Thyroid gland (tissue), 4 donors: ENCODE measurements around the gene ATXN7L1. TPM values are rescaled to one million over a fixed set of nuclear protein-coding genes. Genes with fewer than 3 reads are reported as not detected.

ENCODE experiments used
- DNase-seq, 2 donors: peaks; one replicate each; pipeline ENCODE4 v3.0.0-alpha.2; 2019
- H3K27ac ChIP-seq, 3 donors: fragments of 200-600 bp; sonication (generic); 1 replicate in 2 of 3; 2 replicates in 1 of 3; pipeline ENCODE4 v1.5.1; 2016 to 2019; ENCODE audit warnings: mild to moderate bottlenecking in 1 of 3, moderate library complexity in 1 of 3
- H3K27me3 ChIP-seq: fragments of 200-600 bp; sonication (generic); one replicate; pipeline ENCODE4 v1.5.1; 2019
- H3K36me3 ChIP-seq, 2 donors: fragments of 200-600 bp; sonication (generic); one replicate each; pipeline ENCODE4 v1.5.1; 2016 to 2019
- H3K4me1 ChIP-seq, 2 donors: fragments of 200-600 bp; sonication (generic); one replicate each; pipeline ENCODE4 v1.5.1; 2017 to 2019
- H3K4me3 ChIP-seq, 3 donors: fragments of 200-600 bp; sonication (generic); replicated peaks in 1 of 3; 1 replicate in 2 of 3; 2 replicates in 1 of 3; pipeline ENCODE4 v1.5.1; 2016; ENCODE audit warnings: mild to moderate bottlenecking in 1 of 3
- H3K9me3 ChIP-seq: fragments of 200-600 bp; sonication (generic); one replicate; pipeline ENCODE4 v1.5.1; 2017
- POLR2A ChIP-seq, 2 donors: fragments of 450-650 bp; IDR thresholded peaks; one replicate each; pipeline ENCODE4 v1.6.1; 2017; ENCODE audit warnings: antibody characterized with exemption in 2 of 2, mild to moderate bottlenecking in 2 of 2, moderate library complexity in 1 of 2
- WGBS, 2 donors: methylation state at CpG; one replicate each; pipeline ENCODE4 v1.1.5; 2017; 5-methylcytosine and 5-hydroxymethylcytosine counted together
- intact Hi-C: fragments of 100-400 bp; cut with DNase I; formaldehyde crosslinking; loops from one replicate; pipeline ENCODE4 v1.15.1; 2023
- total RNA-seq, 4 donors: library from RNA; depleted of rRNA; stranded (reverse); fragments of >200 nt; gene quantifications; one replicate each; pipeline ENCODE4 v1.2.3, GENCODE V29; 2016
- TF ChIP-seq, protein P1 (sequence below), 6 experiments: fragments of 200-600 bp in 3 of 6; fragments of 450-650 bp in 3 of 6; sonication (generic) in 3 of 6; IDR thresholded peaks; one replicate each; pipeline ENCODE4 v1.5.1; 2016 to 2019; ENCODE audit warnings: antibody characterized with exemption in 6 of 6, mild to moderate bottlenecking in 2 of 6, inconsistent platforms in 1 of 6, moderate library complexity in 1 of 6

The ATXN7L1 gene
- total RNA-seq, 4 donors from 2014 or later = 21.8 to 24.4 (median 22.8) TPM

DNA sequence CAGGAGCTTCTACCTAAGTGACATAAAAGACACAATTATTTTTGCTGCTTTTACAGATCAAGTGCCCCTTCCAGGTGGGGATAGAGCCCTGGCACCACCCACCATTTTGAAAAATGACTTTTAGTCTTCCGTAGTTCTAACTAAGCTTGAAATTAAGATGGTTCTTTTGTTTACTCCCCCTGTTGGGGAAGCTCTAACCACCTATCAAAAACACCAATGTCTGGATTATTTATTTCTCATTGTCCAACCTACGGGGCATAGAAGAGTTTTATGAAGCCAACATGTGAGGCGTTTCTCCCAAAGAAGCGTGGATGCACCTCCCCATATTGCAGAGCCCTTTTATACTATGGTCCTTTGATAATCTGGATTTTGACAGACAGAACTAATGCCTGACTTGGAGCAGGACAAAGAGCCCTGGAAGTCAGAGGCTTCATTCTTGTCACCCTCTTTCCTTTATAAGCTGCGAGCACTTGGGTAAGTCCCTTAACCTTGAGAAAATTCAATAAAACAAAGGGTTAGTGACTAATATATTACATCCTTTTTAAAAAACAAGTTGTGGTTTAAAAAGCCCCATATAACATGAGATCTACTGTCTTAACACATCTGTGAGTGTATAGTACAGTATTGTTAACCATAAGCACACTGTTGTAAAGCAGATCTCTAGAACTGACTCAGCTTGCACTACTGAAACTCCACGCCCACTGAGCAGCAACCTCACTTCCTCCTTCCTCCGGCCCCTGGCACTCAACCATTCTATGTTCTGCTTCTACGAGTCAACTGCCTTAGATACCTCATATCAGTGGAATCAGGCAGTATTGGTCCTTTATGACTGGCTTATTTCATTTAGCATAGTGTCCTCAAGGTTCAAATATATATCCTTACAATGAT lies 67.5 kb downstream of the ATXN7L1 start:
- H3K27ac ChIP-seq = no peak overlapping the region
- WGBS, 2 donors = 85 to 94% methylated on average over 8 of the region's 8 CpGs
- intact Hi-C loops = no loop called here
- TF ChIP-seq POLR2A (IDR thresholded peaks at IDR 0.05) = no peak
- TF ChIP-seq, protein P1, sequence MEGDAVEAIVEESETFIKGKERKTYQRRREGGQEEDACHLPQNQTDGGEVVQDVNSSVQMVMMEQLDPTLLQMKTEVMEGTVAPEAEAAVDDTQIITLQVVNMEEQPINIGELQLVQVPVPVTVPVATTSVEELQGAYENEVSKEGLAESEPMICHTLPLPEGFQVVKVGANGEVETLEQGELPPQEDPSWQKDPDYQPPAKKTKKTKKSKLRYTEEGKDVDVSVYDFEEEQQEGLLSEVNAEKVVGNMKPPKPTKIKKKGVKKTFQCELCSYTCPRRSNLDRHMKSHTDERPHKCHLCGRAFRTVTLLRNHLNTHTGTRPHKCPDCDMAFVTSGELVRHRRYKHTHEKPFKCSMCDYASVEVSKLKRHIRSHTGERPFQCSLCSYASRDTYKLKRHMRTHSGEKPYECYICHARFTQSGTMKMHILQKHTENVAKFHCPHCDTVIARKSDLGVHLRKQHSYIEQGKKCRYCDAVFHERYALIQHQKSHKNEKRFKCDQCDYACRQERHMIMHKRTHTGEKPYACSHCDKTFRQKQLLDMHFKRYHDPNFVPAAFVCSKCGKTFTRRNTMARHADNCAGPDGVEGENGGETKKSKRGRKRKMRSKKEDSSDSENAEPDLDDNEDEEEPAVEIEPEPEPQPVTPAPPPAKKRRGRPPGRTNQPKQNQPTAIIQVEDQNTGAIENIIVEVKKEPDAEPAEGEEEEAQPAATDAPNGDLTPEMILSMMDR (IDR thresholded peaks at IDR 0.05) = no peak
- no peaks in the 10 kb centered on the region for H3K27me3 ChIP-seq
- H3K4me3 ChIP-seq = no peak overlapping the region
- no peak for DNase-seq
- H3K36me3 ChIP-seq = no peaks in the 10 kb centered on the region
- H3K4me1 ChIP-seq = peaks cover 0 to 9% of the 10 kb centered on the region in 2 donors
- H3K9me3 ChIP-seq = no peaks in the 10 kb centered on the region

- Histone ChIP-seq H3K4me1 (peaks cover 1 to 15% of the 10 kb centered on the region in 2 donors), H3K9me3 (no peaks in the 10 kb centered on the region), H3K4me3 (no peak overlapping the region), H3K36me3 (no peaks in the 10 kb centered on the region), H3K27me3 (no peaks in the 10 kb centered on the region), H3K27ac (no peak overlapping the region)
- intact Hi-C loops = no loop called here
- WGBS, 2 donors = 92 to 96% methylated on average over 1 of the region's 1 CpG
- no peak for TF ChIP-seq POLR2A (IDR thresholded peaks at IDR 0.05)
- TF ChIP-seq, protein P1 (IDR thresholded peaks at IDR 0.05) = no peak
- no peak for DNase-seq
These were observed 68.2 kb downstream of the ATXN7L1 start for GRCh38 chr7:105808209-105808608.

- Histone ChIP-seq H3K27me3 (no peaks in the 10 kb centered on the region), H3K27ac (no peak overlapping the region), H3K4me3 (no peak overlapping the region), H3K4me1 (peaks cover 9 to 21% of the 10 kb centered on the region in 2 donors), H3K9me3 (no peaks in the 10 kb centered on the region), H3K36me3 (no peaks in the 10 kb centered on the region)
- intact Hi-C loops = no loop called here
- no peak for TF ChIP-seq POLR2A (IDR thresholded peaks at IDR 0.05)
- TF ChIP-seq, protein P1 (IDR thresholded peaks at IDR 0.05) = no peak
- DNase-seq = no peak
- WGBS, 2 donors = 90 to 99% methylated on average over 4 of the region's 4 CpGs
These were observed 69.0 kb downstream of the ATXN7L1 start for GRCh38 chr7:105807448-105807762.

DNA sequence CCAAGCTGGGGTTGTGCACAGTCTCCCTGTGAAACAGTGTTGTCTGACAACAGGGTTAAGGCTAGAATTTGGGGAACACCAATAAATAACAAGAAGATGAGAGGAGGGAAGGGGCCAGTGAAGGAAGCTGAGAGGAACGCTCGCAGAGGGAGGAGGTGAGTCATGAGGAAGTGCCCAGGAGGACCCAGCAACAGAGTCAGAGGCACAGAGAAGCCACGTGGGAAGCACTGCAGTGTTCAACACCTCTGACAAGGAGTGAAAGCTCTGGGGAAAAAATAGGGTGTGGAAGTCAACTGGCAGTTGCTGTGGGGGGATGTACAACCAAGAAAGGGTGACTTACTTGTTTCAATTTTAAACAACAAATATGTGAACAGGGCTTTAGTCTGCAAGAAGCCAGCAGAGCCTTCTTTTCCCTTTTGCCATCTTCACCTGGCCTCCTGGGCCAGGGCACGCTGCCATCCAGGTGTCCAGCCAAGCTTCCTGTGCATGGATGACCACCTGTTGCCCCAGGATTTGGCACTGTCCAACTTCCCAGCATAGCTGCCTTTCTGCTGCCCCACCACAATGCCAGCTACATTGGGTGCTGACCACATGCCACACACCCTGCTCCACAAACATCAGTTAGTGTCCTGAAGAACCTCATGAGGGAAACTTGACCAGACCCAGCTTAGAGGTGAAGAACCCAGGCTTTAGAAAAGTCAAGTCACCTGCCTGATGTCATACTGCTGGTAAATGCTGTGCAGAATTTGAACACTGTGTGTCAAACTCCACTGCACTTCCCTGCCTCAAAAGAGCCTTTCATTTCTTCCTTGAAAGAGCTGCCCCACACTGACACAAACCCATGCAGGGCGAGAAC lies 69.6 kb downstream of the ATXN7L1 start:
- intact Hi-C loops = no loop called here
- H3K4me1 ChIP-seq = peaks cover 12 to 25% of the 10 kb centered on the region in 2 donors
- H3K36me3 ChIP-seq = no peaks in the 10 kb centered on the region
- no peak overlapping the region for H3K27ac ChIP-seq
- TF ChIP-seq, protein P1 (IDR thresholded peaks at IDR 0.05) = no peak
- no peak for TF ChIP-seq POLR2A (IDR thresholded peaks at IDR 0.05)
- no peaks in the 10 kb centered on the region for H3K9me3 ChIP-seq
- peak; percentile 60 to 75 for DNase-seq
- H3K4me3 ChIP-seq = no peak overlapping the region
- 67 to 71% methylated on average over 5 of the region's 5 CpGs for WGBS, 2 donors
- H3K27me3 ChIP-seq = no peaks in the 10 kb centered on the region
